Pancreas (tissue), 10 donors: Measurements from ENCODE around the gene TEN1. TPM values are rescaled to one million over a fixed set of nuclear protein-coding genes. Genes with fewer than 3 reads are reported as not detected.
A peak's percentile ranks its signal among the peaks of the same experiment; 100 is the strongest.

Source experiments
- ATAC-seq, 4 donors: fragments of 200-7000 bp; cut with Tn5 transposase; one replicate each; pipeline versions ENCODE4 v1.8.0 to v1.9.1; 2020; ENCODE audit warnings: mild to moderate bottlenecking in 4 of 4, moderate library complexity in 4 of 4
- DNase-seq, 6 donors: peaks; one replicate each; pipeline ENCODE4 v3.0.0-alpha.2; 2020
- FAIRE-seq: peaks from 2 replicates; lab custom pipeline; 2012; peaks lifted over from hg19 to GRCh38; lab: Jason Lieb, UNC
- H3K27ac ChIP-seq, 4 donors: fragments of 200-600 bp; sonication (generic); 1 replicate in 3 of 4; 2 replicates in 1 of 4; pipeline versions ENCODE4 v1.5.0 to v1.8.0; 2020
- H3K27me3 ChIP-seq, 4 donors: fragments of 200-600 bp; one replicate each; pipeline ENCODE4 v1.8.0; 2021
- H3K36me3 ChIP-seq, 3 donors: fragments of 200-600 bp; sonication (generic) in 1 of 3; one replicate each; pipeline versions ENCODE4 v1.5.0 to v1.8.0; 2020 to 2021
- H3K4me1 ChIP-seq, 3 donors: fragments of 200-600 bp; one replicate each; pipeline ENCODE4 v1.8.0; 2021
- H3K4me3 ChIP-seq, 4 donors: fragments of 200-600 bp; sonication (generic) in 2 of 4; one replicate each; pipeline versions ENCODE4 v1.5.0 to v1.8.0; 2020 to 2021
- H3K9me3 ChIP-seq, 4 donors: fragments of 200-600 bp; one replicate each; pipeline ENCODE4 v1.8.0; 2021
- CTCF ChIP-seq, 4 donors: fragments of 200-600 bp; sonication (generic) in 3 of 4; IDR thresholded peaks; one replicate each; pipeline versions ENCODE4 v1.5.0 to v1.8.0; 2021; ENCODE audit warnings: antibody characterized with exemption in 4 of 4
- WGBS, 2 donors: extraction: QIAGEN DNeasy Blood & Tissue Kit; methylation state at CpG; one replicate each; pipeline ENCODE4 v1.1.7; 2013; 5-methylcytosine and 5-hydroxymethylcytosine counted together
- intact Hi-C, 3 donors: fragments of 100-400 bp; cut with DNase I; formaldehyde crosslinking; loops; one replicate each; pipeline versions ENCODE4 v1.11.1 to v1.14.2; 2022
- polyA plus RNA-seq, 2 donors: library from polyadenylated mRNA; stranded (reverse); fragments of 200-250 nt; gene quantifications; one replicate each; pipeline ENCODE4 v1.2.3, GENCODE V29; 2013
- total RNA-seq, 6 donors: library from RNA; stranded (reverse); fragmentation: NEBNext Ultra II Directional in 4 of 6; extraction: Animal tissue kit (Norgen Biotek cat#: 25700) in 4 of 6; gene quantifications; one replicate each; pipeline versions ENCODE4 v1.2.1 to v1.2.4, GENCODE V29; 2021 to 2023
- donor health status: healthy with polysubstance abuse.
- donor health status: DM: no; HTN: no; CAD: no; lungs with moderate emphysema.
- donor health status: DM: no; HTN: no; CAD: no.
- donor health status: control.
- donor health status: control.
- donor health status: Bipolar disorder and iron deficiency.
- donor health status: DM: yes; HTN: yes; CAD: no.
- donor health status: DM: no; HTN: no; CAD: no.
- donor health status: DM: no; HTN: no; CAD: no.
- donor health status: DM: yes; HTN: yes; CAD: no.

The TEN1 gene
- total and polyA plus RNA-seq, 8 donors: 6.9 to 35.0 (median 12.7) TPM

- TF ChIP-seq CTCF (IDR thresholded peaks at IDR 0.05): no peak
- no peak for FAIRE-seq
- intact Hi-C loops: loop anchor here in 1 of 3 donors (10.0 kb wide), 1 partner anchor 84 kb away; no protein-coding TSS in a partner anchor
- Histone ChIP-seq H3K27me3 (no peaks in the 10 kb centered on the region), H3K27ac (no peak overlapping the region), H3K9me3 (no peaks in the 10 kb centered on the region), H3K36me3 (peaks cover 0 to 3% (median 0%) of the 10 kb centered on the region in 3 donors), H3K4me3 (no peak overlapping the region), H3K4me1 (peaks cover 8 to 11% (median 8%) of the 10 kb centered on the region in 3 donors)
- 88% methylated on average over 9 of the region's 9 CpGs for whole genome bisulfite sequencing, 2 donors
- DNase-seq: no peak
- no peak for ATAC-seq
Observed at GRCh38 chr17:75998327-75998795, 19.3 kb downstream of the TEN1 start.

- no peak for FAIRE-seq
- H3K4me3 ChIP-seq: no peak overlapping the region
- H3K27ac ChIP-seq: peak overlapping the region in 2 of 4 donors; percentile 2 to 60
- H3K4me1 ChIP-seq: peaks cover 8 to 20% (median 14%) of the 10 kb centered on the region in 3 donors
- WGBS, 2 donors: 61 to 62% methylated on average over 31 of the region's 31 CpGs
- H3K27me3 ChIP-seq: no peaks in the 10 kb centered on the region
- H3K9me3 ChIP-seq: no peaks in the 10 kb centered on the region
- DNase-seq: peak in 5 of 6 donors; percentile 43 to 86 (median 77)
- no peaks in the 10 kb centered on the region for H3K36me3 ChIP-seq
- ATAC-seq: peak; percentile 47 to 65 (median 62)
- peak; percentile 51 to 67 (median 56) for TF ChIP-seq CTCF (IDR thresholded peaks at IDR 0.05)
- intact Hi-C loops: no loop called here
Observed at GRCh38 chr17:76000016-76000754, 21.1 kb downstream of the TEN1 start.

- DNase-seq (peak in 4 of 6 donors; percentile 42 to 80 (median 72)), FAIRE-seq (no peak), ATAC-seq (peak; percentile 1 to 39 (median 30))
- 68 to 69% methylated on average over 20 to 21 of the region's 21 CpGs for WGBS, 2 donors
- no peaks in the 10 kb centered on the region for H3K9me3 ChIP-seq
- no peaks in the 10 kb centered on the region for H3K36me3 ChIP-seq
- H3K4me1 ChIP-seq: peaks cover 8 to 20% (median 14%) of the 10 kb centered on the region in 3 donors
- H3K4me3 ChIP-seq: no peak within 1 kb of the TSS
- H3K27me3 ChIP-seq: no peaks in the 10 kb centered on the region
- H3K27ac ChIP-seq: peak within 1 kb of the TSS in 3 of 4 donors; percentile 2 to 60 (median 25)
- intact Hi-C loops: no loop called here
- TF ChIP-seq CTCF (IDR thresholded peaks at IDR 0.05): peak in 1 of 4 donors; percentile 7
Observed at GRCh38 chr17:76000755-76001521, 21.9 kb downstream of the TEN1 start, which contains the start of gene CDK3. Gene CDK3, plus strand, starts transcription at chr17:76000855. Its CDS starts 571 bp downstream, at chr17:76001426.

GRCh38 chr17:76002100-76002499, 23.1 kb downstream of the TEN1 start:
- no peak for FAIRE-seq
- no peaks in the 10 kb centered on the region for H3K36me3 ChIP-seq
- peak overlapping the region in 2 of 4 donors; percentile 17 to 60 for H3K27ac ChIP-seq
- H3K4me3 ChIP-seq: no peak overlapping the region
- intact Hi-C loops: no loop called here
- no peaks in the 10 kb centered on the region for H3K9me3 ChIP-seq
- 95 to 96% methylated on average over 12 of the region's 12 CpGs for WGBS, 2 donors
- ATAC-seq: no peak
- DNase-seq: peak in 1 of 6 donors; percentile 57
- peaks cover 8 to 20% (median 14%) of the 10 kb centered on the region in 3 donors for H3K4me1 ChIP-seq
- H3K27me3 ChIP-seq: no peaks in the 10 kb centered on the region
- no peak for TF ChIP-seq CTCF (IDR thresholded peaks at IDR 0.05)
